Heart right ventricle (tissue), 16 donors: ENCODE measurements around the gene SLC4A8. TPM values are rescaled to one million over a fixed set of nuclear protein-coding genes. Genes with fewer than 3 reads are reported as not detected.

Source experiments
- ATAC-seq, 8 donors: fragments of 200-7000 bp; cut with Tn5 transposase; one replicate each; pipeline ENCODE4 v1.9.1; 2020; ENCODE audit warnings: mild to moderate bottlenecking in 8 of 8, moderate library complexity in 8 of 8, moderate number of reproducible peaks in 1 of 8
- DNase-seq, 2 donors: peaks; one replicate each; pipeline ENCODE4 v3.0.0-alpha.2; 2020
- H3K27ac ChIP-seq, 10 donors: fragments of 200-600 bp; sonication (generic) in 2 of 10; one replicate each; pipeline versions ENCODE4 v1.5.0 to v1.8.0; 2020 to 2022; ENCODE audit warnings: mild to moderate bottlenecking in 3 of 10
- H3K27me3 ChIP-seq, 7 donors: fragments of 200-600 bp; one replicate each; pipeline ENCODE4 v1.8.0; 2021 to 2022; ENCODE audit warnings: mild to moderate bottlenecking in 2 of 7
- H3K36me3 ChIP-seq, 9 donors: fragments of 200-600 bp; sonication (generic) in 1 of 9; one replicate each; pipeline versions ENCODE4 v1.5.0 to v1.8.0; 2020 to 2022; ENCODE audit warnings: mild to moderate bottlenecking in 2 of 9
- H3K4me1 ChIP-seq, 9 donors: fragments of 200-600 bp; sonication (generic) in 1 of 9; one replicate each; pipeline versions ENCODE4 v1.5.0 to v1.8.0; 2020 to 2022; ENCODE audit warnings: mild to moderate bottlenecking in 4 of 9
- H3K4me3 ChIP-seq, 10 donors: fragments of 200-600 bp; sonication (generic) in 2 of 10; one replicate each; pipeline versions ENCODE4 v1.5.0 to v1.8.0; 2020 to 2022; ENCODE audit warnings: mild to moderate bottlenecking in 7 of 10, moderate library complexity in 2 of 10
- H3K9me3 ChIP-seq, 11 donors: fragments of 200-600 bp in 10 of 11; sonication (generic) in 2 of 11; one replicate each; pipeline versions ENCODE4 v1.5.0 to v1.8.0; 2013 to 2022; ENCODE audit warnings: mild to moderate bottlenecking in 2 of 11, control low read depth in 1 of 11, moderate library complexity in 1 of 11
- CTCF ChIP-seq, 9 donors: fragments of 200-600 bp; sonication (generic) in 2 of 9; IDR thresholded peaks; one replicate each; pipeline versions ENCODE4 v1.5.0 to v1.8.0; 2021 to 2022; ENCODE audit warnings: antibody characterized with exemption in 9 of 9, mild to moderate bottlenecking in 5 of 9, moderate library complexity in 1 of 9
- WGBS, 2 donors: extraction: QIAGEN DNeasy Blood & Tissue Kit; methylation state at CpG; one replicate each; pipeline ENCODE4 v1.1.7; 2013; ENCODE audit warnings: inconsistent platforms in 1 of 2; 5-methylcytosine and 5-hydroxymethylcytosine counted together
- intact Hi-C, 10 donors: fragments of 100-400 bp; cut with DNase I; formaldehyde crosslinking; loops; one replicate each; pipeline versions ENCODE4 v1.11.1 to v1.14.2; 2022
- long read RNA-seq, 3 donors: library from polyadenylated mRNA; unstranded; transcript quantifications; one replicate each; pipeline ENCODE4 v2.0.0, GENCODE V29; 2020 to 2021
- polyA plus RNA-seq, 2 donors: library from polyadenylated mRNA; stranded (reverse); fragments of 200-250 nt; gene quantifications; one replicate each; pipeline ENCODE4 v1.2.3, GENCODE V29; 2013
- total RNA-seq, 10 donors: library from RNA; stranded (reverse); fragmentation: NEBNext Ultra II Directional in 3 of 10; extraction: Animal tissue kit (Norgen Biotek cat#: 25700) in 3 of 10; gene quantifications; one replicate each; pipeline versions ENCODE4 v1.2.1 to v1.2.4, GENCODE V29; 2021 to 2023
- donor health status: Arrhythmogenic right ventricular cardiomyopathy.
- donor health status: ischemic (EF 13 %, LVEDD 7.1; RV severe dilation, severe dysfunction).
- donor health status: healthy with polysubstance abuse.
- donor health status: DM: no; HTN: yes; CAD: no.
- donor health status: DM: no; HTN: no; CAD: no.
- donor health status: ischemic (EF 25% LVEDD 6.9; RV normal size, moderate dysfunction).
- donor health status: ischemic (EF 25% LVEDD 5.7; RV mildly dilated, moderate dysfunction).
- donor health status: healthy.
- donor health status: DM: yes; HTN: yes; CAD: no.
- donor health status: Ischemic cardiomyopathy.
- donor health status: ischemic (EF 35%, LVEDD 5.7; RV mildly dilated, moderate dysfunction).
- donor health status: nonischemic (EF 11% LVEDD 7.7; RV severe dilation, severe dysfunction).
- donor health status: DM: yes; HTN: yes; CAD: no.
- donor health status: PGD.
- donor health status: ischemic (EF 29% LVEDD 5.4; RV normal size, mild dysfunction).
- donor health status: nonischemic (EF 23%, LVEDD 6.1; RV moderate dilation, normal function).

Gene SLC4A8
- 1 to 10 TPM in 1 of 10 donors, under 1 TPM in 9; 0.28 to 1.8 (median 0.63) TPM for total RNA-seq
- polyA plus RNA-seq, result under 1 TPM; 0.12 to 0.22 TPM
- long read RNA-seq, donor 1, result 0 reads
- long read RNA-seq, donor 2, result 0 reads
- long read RNA-seq, donor 3, partial matches to known transcripts, result 1 of 1 reads
- long read RNA-seq, donor 3, other reads (novel, unspliced or antisense), result 0 of 1 reads

GRCh38 chr12:51424662-51425539, at the start of gene SLC4A8:
Gene SLC4A8 (plus strand): TSS chr12:51424831. CDS start chr12:51424988, 157 bp downstream.
- H3K36me3 ChIP-seq, result no peaks in the 10 kb centered on the region
- peaks cover 0 to 36% (median 5%) of the 10 kb centered on the region in 7 donors for H3K27me3 ChIP-seq
- peak; percentile 84 to 85 for DNase-seq
- peak; percentile 31 to 83 (median 79) for TF ChIP-seq CTCF (IDR thresholded peaks at IDR 0.05)
- peaks cover 0 to 13% (median 10%) of the 10 kb centered on the region in 9 donors for H3K4me1 ChIP-seq
- intact Hi-C loops, result loop anchor here (2.0 to 10.0 kb wide), 11 partner anchors 107 to 650 kb away; partner anchors contain the start of gene SMIM41 (in 1 of the 10)
- peak within 1 kb of the TSS; percentile 34 to 66 (median 57) for H3K4me3 ChIP-seq
- peak within 1 kb of the TSS in 2 of 10 donors; percentile 2 to 27 for H3K27ac ChIP-seq
- peak; percentile 93 to 96 (median 94) for ATAC-seq
- H3K9me3 ChIP-seq, result no peaks in the 10 kb centered on the region
- WGBS, 2 donors, result 2 to 3% methylated on average over 60 to 73 of the region's 73 CpGs

- intact Hi-C loops, result no loop called here
- H3K27ac ChIP-seq, result no peak overlapping the region
- 76 to 77% methylated on average over 5 of the region's 5 CpGs for WGBS, 2 donors
- H3K9me3 ChIP-seq, result no peaks in the 10 kb centered on the region
- no peak overlapping the region for H3K4me3 ChIP-seq
- ATAC-seq, result no peak
- peaks cover 0 to 12% (median 3%) of the 10 kb centered on the region in 9 donors for H3K4me1 ChIP-seq
- no peaks in the 10 kb centered on the region for H3K27me3 ChIP-seq
- TF ChIP-seq CTCF (IDR thresholded peaks at IDR 0.05), result no peak
- DNase-seq, result no peak
- H3K36me3 ChIP-seq, result peaks cover 0 to 33% (median 0%) of the 10 kb centered on the region in 9 donors
These were observed 49.8 kb upstream of the SLC4A8 start for GRCh38 chr12:51374856-51375255.

DNA sequence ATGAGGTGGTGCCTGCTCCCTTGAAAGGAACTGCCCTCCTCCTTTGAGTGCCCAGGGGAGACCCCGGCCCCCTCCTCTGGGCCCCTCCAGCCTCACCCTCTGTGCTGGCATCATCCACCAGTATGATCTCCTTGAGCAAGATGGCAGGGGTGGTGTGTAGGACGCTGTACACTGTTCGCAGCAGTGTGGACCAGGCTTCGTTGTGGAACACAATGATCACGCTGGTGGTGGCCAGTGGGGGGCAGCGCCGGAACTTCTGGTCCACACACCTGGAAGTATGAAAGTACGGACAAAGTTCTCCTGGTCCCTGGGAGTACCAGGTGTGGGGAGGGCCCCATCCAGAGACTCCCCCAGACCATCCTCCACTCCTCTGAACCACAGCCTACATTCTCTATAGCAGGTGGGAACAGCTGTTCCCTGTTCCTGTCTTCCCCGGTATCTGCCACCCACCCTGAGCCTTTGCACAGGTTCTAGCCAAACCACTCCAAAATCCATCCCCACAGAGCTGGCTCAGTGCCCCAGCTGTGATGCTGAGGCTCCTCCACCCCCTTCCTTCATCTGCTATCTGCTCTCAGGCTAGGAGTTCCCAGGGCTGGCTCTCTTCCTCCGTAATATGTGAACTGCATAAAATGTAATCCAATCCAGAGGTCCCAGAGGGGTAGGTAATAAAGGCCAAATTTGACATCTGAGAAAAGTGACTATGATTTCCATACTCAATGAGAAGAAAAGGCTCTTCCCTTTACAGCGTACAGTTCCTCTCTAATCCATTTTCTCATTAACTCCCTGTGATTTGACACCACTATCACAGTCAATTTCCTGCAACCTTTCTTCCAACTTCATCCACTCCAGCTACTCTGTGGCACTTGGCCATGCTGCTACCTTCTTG, 47.3 kb upstream of the SLC4A8 start:
- WGBS, 2 donors, result 84 to 87% methylated on average over 11 of the region's 11 CpGs
- Histone ChIP-seq H3K27me3 (no peaks in the 10 kb centered on the region), H3K4me3 (no peak overlapping the region), H3K27ac (no peak overlapping the region), H3K4me1 (peaks cover 0 to 8% (median 0%) of the 10 kb centered on the region in 9 donors), H3K9me3 (no peaks in the 10 kb centered on the region), H3K36me3 (peaks cover 0 to 38% (median 0%) of the 10 kb centered on the region in 9 donors)
- DNase-seq, result no peak
- ATAC-seq, result no peak
- intact Hi-C loops, result no loop called here
- TF ChIP-seq CTCF (IDR thresholded peaks at IDR 0.05), result no peak

DNA sequence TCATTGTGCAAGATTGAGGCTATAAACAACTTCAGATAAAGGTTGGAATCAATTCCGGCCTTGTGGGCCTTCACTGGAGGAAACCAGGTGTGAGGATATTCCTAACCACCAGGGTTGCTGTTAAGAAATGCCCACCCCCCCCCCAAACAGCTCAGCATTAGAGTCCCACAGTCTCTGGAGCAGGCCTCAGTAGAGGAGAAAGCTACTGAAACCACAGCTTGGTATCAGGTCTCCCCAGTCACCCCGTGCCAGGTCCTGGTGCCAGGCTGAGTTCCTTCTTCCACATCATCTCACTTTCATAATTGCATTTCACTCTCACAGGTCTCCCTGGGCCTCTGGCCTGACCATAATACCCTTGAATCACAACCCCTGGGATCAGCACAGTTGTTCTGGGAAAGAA, 45.9 kb upstream of the SLC4A8 start:
- DNase-seq (no peak), ATAC-seq (no peak)
- 87 to 95% methylated on average over 2 of the region's 2 CpGs for whole genome bisulfite sequencing, 2 donors
- Histone ChIP-seq H3K36me3 (peaks cover 0 to 38% (median 0%) of the 10 kb centered on the region in 9 donors), H3K4me3 (no peak overlapping the region), H3K4me1 (peaks cover 0 to 8% (median 0%) of the 10 kb centered on the region in 9 donors), H3K9me3 (no peaks in the 10 kb centered on the region), H3K27me3 (no peaks in the 10 kb centered on the region), H3K27ac (no peak overlapping the region)
- intact Hi-C loops, result no loop called here
- no peak for TF ChIP-seq CTCF (IDR thresholded peaks at IDR 0.05)
